Posterior vena cava (tissue), 2 donors: ENCODE data around the gene WASF3. TPM values are rescaled to one million over a fixed set of nuclear protein-coding genes. Genes with fewer than 3 reads are reported as not detected.

Experiments
- DNase-seq: peaks from one replicate; pipeline ENCODE4 v3.0.0-alpha.2; 2020; ENCODE audit warnings: low spot score
- intact Hi-C, 2 donors: fragments of 100-400 bp; cut with DNase I; formaldehyde crosslinking; loops; one replicate each; pipeline versions ENCODE4 v1.14.1 to v1.14.2; 2022 to 2023
- total RNA-seq, 2 donors: library from RNA; stranded (reverse); fragmentation: NEBNext Ultra II Directional; extraction: Animal tissue kit (Norgen Biotek cat#: 25700); gene quantifications; one replicate each; pipeline ENCODE4 v1.2.1, GENCODE V29; 2021
- donor health status: DM: yes; HTN: yes; CAD: no.
- donor health status: DM: yes; HTN: yes; CAD: no.

The WASF3 gene
- total RNA-seq, 2 donors from 2014 or later = 24.7 to 25.6 TPM

DNA sequence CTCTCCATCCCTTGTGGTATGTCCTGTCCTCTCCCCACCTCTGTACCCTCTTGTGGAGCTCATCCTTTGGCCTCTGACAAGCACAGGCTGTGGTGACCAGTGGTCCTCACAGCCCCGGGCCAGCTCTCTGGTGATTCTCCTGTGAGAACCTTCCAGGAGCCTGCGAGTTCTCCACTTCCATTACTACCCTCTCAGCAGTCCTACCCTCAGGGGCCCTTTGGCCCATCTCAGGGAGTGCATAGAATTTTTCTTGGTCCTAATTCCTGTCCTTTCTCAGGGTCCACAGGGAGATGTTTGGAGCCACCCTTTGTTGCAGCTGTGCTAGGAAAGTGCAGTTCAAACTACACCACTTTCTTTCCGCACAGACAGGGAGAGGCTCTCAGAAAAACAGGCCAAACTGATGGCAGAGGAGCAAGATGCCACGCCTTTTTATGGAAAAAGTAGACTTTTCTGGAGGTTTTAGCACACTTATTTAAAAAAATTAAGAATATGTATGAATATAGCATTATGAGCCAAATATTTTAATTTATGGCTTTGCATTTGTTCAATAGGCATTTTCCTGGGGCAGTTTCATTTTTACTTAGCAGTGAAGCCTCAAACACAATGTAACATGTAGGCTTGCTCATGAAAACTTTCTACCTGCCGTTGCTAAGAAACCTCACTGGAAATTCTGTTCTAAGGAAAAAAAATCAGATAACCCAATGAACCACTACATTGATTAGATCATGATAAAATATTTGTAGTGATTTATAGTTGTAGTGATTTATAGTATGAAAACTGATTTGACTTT lies 111.1 kb downstream of the WASF3 start:
- DNase-seq = no peak
- intact Hi-C loops = no loop called here

GRCh38 chr13:26673890-26674289 lies 116.4 kb downstream of the WASF3 start:
- intact Hi-C loops = no loop called here
- DNase-seq = no peak

- intact Hi-C loops = no loop called here
- DNase-seq = no peak
These were observed 119.7 kb downstream of the WASF3 start for GRCh38 chr13:26677156-26677555.

- intact Hi-C loops = no loop called here
- DNase-seq = no peak
These were observed 120.8 kb downstream of the WASF3 start for GRCh38 chr13:26678330-26678729.

DNA sequence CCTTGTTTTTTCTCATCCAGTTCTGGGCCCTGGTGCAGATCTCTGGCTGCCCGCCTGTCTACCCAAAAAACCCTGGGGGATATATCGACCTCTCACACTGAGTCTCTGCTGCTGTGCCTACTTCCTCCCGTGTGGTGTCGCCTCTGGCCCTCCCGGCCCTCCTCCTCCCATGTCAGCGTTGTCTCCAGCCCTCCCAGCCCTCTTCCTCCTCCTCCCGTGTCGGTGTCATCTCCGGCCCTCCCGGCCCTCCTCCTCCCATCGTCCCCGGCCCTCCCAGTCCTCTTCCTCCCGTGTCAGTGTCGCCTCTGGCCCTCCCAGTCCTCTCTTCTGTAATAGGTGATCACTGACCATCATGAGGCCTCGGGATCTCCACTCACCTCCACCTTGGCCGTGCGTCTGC lies 121.3 kb downstream of the WASF3 start:
- intact Hi-C loops = no loop called here
- no peak for DNase-seq

- intact Hi-C loops = no loop called here
- DNase-seq = no peak
These were observed 122.1 kb downstream of the WASF3 start for GRCh38 chr13:26679411-26680122.

GRCh38 chr13:26680123-26680450 lies 122.6 kb downstream of the WASF3 start:
- no peak for DNase-seq
- intact Hi-C loops = no loop called here

DNA sequence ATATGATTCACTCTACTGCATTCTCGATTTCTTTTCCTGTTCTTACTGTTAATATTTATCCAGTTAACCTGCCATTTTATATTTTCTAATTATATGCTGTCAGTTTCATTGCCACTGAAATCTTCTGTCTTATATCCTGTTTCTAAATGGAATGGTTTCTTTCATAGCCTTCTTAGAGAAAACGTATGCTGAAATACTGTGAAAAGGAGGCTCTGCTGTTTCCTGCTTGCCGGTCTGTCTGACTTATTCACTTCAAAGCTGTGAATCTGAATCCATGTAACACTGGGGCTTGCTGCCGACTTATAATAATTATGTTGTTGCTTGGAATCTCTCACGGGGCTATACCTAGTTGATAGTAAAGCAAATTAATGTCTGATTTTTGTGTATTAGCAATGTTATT lies 123.1 kb downstream of the WASF3 start:
- intact Hi-C loops = no loop called here
- DNase-seq = no peak

- intact Hi-C loops = no loop called here
- DNase-seq = no peak
These were observed 123.6 kb downstream of the WASF3 start for GRCh38 chr13:26681036-26681435.

DNA sequence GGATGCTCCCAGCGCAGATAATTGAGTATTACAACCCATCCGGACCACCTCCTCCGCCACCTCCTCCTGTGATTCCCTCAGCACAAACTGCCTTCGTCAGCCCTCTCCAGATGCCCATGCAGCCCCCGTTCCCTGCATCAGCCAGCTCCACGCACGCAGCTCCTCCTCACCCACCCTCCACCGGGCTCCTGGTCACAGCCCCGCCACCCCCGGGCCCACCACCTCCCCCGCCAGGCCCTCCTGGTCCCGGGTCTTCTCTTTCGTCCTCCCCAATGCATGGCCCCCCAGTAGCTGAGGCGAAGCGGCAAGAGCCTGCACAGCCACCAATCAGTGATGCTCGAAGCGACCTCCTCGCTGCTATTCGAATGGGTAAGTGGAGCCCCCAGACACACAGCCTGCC lies 125.1 kb downstream of the WASF3 start:
- intact Hi-C loops = no loop called here
- no peak for DNase-seq

DNA sequence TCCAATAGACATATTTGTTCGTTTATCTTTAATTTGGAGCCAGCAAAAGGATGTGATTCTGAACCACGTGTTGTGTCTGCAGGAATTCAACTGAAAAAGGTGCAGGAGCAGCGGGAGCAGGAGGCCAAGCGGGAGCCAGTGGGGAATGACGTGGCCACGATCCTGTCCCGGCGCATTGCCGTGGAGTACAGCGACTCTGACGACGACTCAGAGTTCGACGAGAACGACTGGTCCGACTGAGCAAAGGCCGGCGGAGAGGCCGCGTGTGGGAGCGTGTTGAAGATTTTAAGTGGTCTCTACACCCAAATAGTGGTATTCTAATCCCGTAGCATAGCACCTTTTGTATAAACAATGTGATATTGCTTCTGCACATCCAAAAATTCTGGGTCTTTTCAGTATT lies 128.1 kb downstream of the WASF3 start:
- intact Hi-C loops = no loop called here

GRCh38 chr13:26686285-26686684 lies 128.8 kb downstream of the WASF3 start:
- no peak for DNase-seq

More for the DNA sequence above, 128.1 kb downstream of the WASF3 start:
- DNase-seq = no peak

DNA sequence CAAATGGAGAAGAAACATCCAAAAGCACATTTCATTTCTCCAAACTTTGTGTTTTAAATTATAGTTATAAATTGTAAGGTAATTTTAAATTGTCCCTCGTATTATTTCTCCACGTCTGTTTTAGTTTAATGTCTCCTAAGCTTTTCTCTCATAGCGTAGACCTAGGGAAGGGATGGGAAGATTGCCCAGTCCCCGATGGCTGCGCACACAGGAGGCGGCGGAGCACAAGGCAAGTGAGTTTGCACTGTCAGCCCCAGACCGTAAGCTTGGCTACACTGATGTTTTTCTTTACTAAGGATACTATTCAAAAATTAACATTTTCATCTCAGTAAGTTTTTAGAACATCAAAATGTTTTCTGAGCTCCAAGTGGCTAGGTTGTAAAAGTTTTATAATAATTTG lies 130.8 kb downstream of the WASF3 start:
- intact Hi-C loops = no loop called here
- no peak for DNase-seq

More at GRCh38 chr13:26686285-26686684, 128.8 kb downstream of the WASF3 start:
- intact Hi-C loops = no loop called here

- intact Hi-C loops = no loop called here
These were observed 131.5 kb downstream of the WASF3 start for GRCh38 chr13:26688980-26689379.

DNA sequence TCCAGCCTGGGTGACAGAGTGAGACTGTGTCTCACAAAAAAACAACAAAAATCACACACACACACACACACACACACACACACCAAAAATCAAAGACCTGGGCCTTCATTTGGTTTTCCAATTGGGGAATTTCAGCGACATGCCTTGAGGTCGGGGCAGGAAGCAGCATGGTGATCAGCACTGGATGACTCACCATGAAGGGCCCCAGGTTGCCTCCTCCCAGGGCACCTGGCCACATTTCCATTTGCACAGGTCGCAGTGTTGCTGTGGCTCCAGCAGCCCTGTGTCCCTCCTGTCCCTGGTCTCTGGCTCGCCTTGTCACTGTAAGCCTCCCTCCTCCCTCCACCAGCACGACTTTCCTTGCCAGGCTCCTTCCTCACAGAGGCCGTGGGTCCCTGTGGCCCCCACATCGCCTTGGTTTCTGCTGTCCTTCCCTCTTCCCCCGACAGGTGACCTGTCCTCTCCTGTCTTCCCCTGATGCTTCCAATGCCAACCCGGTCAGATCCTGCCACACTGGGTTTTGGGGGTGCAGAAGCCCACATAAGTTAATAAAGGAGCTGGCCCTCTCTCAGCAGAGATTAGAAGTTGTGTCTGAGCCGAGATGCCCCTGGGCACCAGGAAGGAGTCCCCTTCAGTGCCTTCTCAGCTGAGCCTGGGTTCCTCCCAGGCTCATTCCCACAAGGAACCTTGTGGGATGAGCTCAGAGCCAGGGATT lies 136.4 kb downstream of the WASF3 start:
- intact Hi-C loops = loop anchor here (10.0 kb wide), 1 partner anchor 199 kb away; no protein-coding TSS in a partner anchor
- DNase-seq = no peak

More at GRCh38 chr13:26688980-26689379, 131.5 kb downstream of the WASF3 start:
- DNase-seq = no peak

GRCh38 chr13:26694609-26695359 lies 137.3 kb downstream of the WASF3 start:
- intact Hi-C loops = loop anchor here (5.0 to 10.0 kb wide), 2 partner anchors 200 to 517 kb away; no protein-coding TSS in a partner anchor
- no peak for DNase-seq

- intact Hi-C loops = loop anchor here (5.0 to 10.0 kb wide), 2 partner anchors 201 to 518 kb away; no protein-coding TSS in a partner anchor
- DNase-seq = no peak
These were observed 137.8 kb downstream of the WASF3 start for GRCh38 chr13:26695360-26695705.

DNA sequence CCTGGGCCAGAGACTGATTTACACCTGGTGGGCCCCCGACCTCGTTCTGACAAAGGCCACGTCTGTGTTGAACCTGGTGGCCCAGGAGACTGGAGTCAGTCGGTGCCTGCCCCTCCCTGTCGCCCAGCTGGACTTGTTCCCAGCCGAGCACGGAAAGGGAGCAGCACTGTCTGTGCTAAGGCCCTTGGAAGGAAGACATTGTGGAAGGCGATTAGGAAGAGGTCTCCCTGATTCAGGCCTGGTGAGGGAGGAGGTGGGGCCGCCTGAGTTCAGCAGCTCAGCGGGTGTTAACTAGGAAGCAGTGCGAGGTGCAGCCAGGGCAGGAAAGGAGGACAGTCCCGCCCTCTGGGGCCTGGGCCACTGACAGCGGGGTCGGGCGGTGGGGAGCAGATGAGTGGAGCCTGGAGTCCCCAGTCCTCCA lies 138.4 kb downstream of the WASF3 start:
- intact Hi-C loops = loop anchor here (5.0 to 10.0 kb wide), 2 partner anchors 201 to 519 kb away; no protein-coding TSS in a partner anchor
- no peak for DNase-seq
